Stimulated activated CD4-positive, alpha-beta T cell treated with anti-CD3 and anti-CD28 coated beads, Interleukin-4, amount 100 ng/mL, for 4 hours (primary cell): Measurements from ENCODE around the gene PCGF1.
A peak's percentile ranks its signal among the peaks of the same experiment; 100 is the strongest.
"Not testable (repeated sequence)": the region's sequence is repeated elsewhere in the genome, so short reads cannot be mapped to it uniquely, and the experiment has no call there.

Source experiments
- DNase-seq, 2 experiments: peaks; one replicate each; pipeline ENCODE4 v3.0.0-alpha.2; 2020

PCGF1 gene

GRCh38 chr2:74471332-74472065, 36.0 kb downstream of the PCGF1 start:
- DNase-seq, result no peak

DNA sequence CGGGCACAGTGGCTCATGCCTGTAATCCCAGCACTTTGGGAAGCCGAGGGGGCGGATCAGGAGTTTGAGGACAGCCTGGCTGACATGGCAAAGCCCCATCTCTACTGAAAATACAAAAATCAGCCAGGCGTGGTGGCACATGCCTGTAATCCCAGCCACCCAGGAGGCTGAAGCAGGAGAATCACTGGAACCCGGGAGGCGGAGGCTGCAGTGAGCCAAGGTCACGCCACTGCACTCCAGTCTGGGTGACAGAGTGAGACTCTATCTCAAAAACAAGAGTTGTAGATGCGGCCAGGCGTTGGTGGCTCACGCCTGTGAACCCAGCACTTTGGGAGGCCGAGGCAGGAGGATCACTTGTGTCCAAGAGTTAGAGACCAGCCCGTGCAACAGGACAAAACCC, 36.8 kb downstream of the PCGF1 start:
- not testable (repeated sequence) for DNase-seq

DNA sequence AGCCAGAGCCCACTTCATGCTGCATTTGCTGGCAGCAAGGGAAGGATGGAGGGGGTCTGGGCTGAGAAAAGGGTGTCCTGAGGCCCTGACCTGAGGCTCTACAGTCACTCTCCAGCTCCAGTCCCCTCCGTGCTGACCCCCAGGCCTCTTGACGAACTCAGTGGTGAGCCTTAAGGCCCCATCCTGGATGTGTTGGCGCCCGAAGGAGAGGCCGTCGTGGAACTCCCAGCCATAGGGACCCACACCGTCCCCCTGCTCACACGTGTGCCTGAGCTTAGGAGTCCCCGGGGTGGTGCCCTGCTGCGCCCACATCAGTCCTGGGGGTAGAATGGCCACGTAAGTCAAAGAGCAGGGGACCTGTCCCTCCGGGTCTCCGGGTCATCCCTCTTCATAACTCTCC, 43.1 kb downstream of the PCGF1 start:
- DNase-seq, result no peak

- DNase-seq, result no peak
Observed at GRCh38 chr2:74462786-74463105, 44.7 kb downstream of the PCGF1 start.

- no peak for DNase-seq
Observed at GRCh38 chr2:74462054-74462785, 45.3 kb downstream of the PCGF1 start.

DNA sequence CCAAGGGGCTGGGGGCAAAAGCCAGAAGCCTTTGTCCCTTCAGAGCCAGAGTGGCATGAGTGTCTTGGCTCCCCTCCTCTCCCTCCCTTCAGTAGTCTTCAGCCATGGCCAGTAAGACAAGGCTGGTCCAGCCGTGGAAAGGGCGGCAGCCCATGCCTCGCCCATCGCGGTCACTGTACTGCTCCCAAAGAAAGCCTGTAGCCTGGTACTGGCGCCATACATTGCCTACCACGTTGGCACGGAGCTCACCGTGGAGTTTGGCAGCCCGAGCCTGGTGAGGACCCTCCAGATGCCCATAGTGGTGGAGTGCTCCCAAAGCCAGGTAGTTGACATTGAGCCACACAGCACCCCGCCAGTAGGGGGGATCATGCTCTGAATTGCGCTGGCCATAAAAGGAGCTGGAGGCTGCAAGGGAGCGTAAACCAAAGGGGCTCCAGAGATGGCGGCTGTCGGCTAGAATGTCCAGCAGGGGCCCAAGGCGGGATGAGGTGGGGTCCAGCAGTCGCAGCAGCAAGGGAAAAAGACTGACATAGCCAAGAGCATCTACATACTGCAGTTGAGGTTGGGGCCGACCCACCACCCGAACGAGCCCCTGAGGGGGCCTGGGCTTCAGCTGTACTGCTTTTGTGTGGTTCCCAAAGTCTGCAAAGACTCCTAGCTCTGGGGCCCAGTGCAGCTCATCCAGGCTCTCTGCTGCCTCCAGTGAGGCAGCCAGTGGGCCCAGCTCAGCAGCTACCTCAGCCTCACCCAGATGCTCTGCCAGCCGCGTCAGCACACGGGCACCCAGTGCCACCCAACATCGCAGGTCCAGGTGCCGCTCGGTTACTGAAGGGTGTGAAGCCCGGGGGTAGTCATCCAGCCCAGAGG, 46.1 kb downstream of the PCGF1 start:
- no peak for DNase-seq

GRCh38 chr2:74460187-74460586, 47.3 kb downstream of the PCGF1 start:
- DNase-seq, result not testable (repeated sequence)

DNA sequence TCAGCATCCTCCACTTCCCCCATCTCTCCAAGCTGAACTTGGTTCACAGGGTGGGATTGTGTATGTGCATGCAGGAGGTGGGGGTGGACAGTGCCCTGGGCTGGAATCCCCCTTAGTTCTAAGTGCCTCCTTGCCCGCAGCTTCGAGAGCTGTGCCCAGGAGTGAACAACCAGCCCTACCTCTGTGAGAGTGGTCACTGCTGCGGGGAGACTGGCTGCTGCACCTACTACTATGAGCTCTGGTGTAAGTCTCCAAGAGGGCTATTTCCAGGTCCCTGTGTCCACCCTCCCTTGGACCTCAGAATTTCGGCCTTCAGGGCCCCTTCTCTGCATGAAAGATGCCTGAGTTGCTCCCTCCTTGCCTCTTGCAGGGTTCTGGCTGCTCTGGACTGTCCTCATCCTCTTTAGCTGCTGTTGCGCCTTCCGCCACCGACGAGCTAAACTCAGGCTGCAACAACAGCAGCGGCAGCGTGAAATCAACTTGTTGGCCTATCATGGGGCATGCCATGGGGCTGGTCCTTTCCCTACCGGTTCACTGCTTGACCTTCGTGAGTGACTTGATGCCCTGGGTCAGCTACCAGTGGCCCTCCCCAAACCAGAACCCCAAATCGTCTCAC, 47.9 kb downstream of the PCGF1 start:
- DNase-seq, result not testable (repeated sequence)

- DNase-seq, result no peak
Observed at GRCh38 chr2:74458938-74459363, 48.5 kb downstream of the PCGF1 start.

- peak; percentile 95 to 99 for DNase-seq
Observed at GRCh38 chr2:74458132-74458937, 49.2 kb downstream of the PCGF1 start, which contains the start of gene WBP1. WBP1 (plus strand) TSS chr2:74458438; CDS start chr2:74458603, 165 bp downstream.

DNA sequence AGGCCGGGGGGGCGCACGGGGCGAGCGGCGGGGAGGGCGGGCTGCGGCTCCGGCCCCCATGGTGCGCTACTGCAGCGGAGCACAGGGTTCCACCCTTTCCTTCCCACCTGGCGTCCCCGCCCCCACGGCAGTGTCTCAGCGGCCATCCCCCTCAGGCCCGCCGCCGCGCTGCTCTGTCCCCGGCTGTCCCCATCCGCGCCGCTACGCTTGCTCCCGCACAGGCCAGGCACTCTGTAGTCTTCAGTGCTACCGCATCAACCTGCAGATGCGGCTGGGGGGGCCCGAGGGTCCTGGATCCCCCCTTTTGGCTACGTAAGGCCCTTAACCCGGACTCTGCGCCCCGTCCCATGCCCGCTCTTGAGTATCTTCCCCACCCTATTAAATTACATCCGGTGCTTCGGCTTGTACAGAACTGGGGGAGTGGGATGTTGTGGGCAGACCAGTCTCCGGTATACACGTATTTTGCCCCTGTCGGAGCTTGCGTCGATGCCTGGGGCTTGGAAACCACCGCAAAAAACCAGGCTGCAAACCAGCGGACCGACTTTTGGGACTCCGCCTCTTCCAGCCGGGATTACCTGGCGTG, 49.9 kb downstream of the PCGF1 start:
- peak; percentile 78 to 80 for DNase-seq

DNA sequence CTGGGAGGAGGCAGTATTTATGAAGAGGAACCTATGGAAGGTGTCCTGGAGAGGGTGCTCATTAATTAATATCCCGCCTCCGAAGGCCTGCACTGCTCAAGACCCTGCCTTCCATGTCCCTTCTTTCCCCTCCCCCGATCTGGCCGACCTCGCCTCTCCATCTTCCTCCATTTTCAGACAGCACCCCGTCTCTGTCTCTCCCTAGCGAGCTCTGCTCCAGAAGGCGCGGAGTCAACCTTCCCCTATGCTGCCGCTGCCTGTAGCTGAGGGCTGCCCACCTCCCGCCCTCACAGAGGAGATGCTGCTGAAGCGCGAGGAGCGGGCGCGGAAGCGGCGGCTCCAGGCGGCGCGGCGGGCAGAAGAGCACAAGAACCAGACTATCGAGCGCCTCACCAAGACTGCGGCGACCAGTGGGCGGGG, 50.4 kb downstream of the PCGF1 start:
- DNase-seq, result no peak
